Smooth muscle cell (in vitro differentiated cells): ENCODE data around the gene MARCHF2. TPM values are rescaled to one million over a fixed set of nuclear protein-coding genes. Genes with fewer than 3 reads are reported as not detected.
"Not testable (repeated sequence)": the region's sequence is repeated elsewhere in the genome, so short reads cannot be mapped to it uniquely, and the experiment has no call there.

Experiments
- DNase-seq: peaks from one replicate; lab custom pipeline; 2025; ENCODE audit not compliant: unreplicated experiment; lab: John Stamatoyannopoulos, UW
- H2AFZ ChIP-seq: fragments of 200-600 bp; sonication (generic); 2 replicates; pipeline ENCODE4 v1.6.0; 2016; ENCODE audit warnings: antibody characterized with exemption, low read depth, mild to moderate bottlenecking
- H3F3A ChIP-seq: fragments of 200-600 bp; sonication (generic); 2 replicates; pipeline ENCODE4 v1.6.0; 2017; ENCODE audit warnings: antibody characterized with exemption, low read depth
- H3K27ac ChIP-seq: fragments of 200-600 bp; sonication (generic); 2 replicates; pipeline ENCODE4 v1.5.1; 2016; ENCODE audit warnings: low read depth, mild to moderate bottlenecking
- H3K27me3 ChIP-seq: fragments of 200-600 bp; sonication (generic); 2 replicates; pipeline ENCODE4 v1.6.1; 2016; ENCODE audit warnings: low read depth, mild to moderate bottlenecking
- H3K36me3 ChIP-seq: fragments of 200-600 bp; sonication (generic); 2 replicates; pipeline ENCODE4 v1.5.1; 2016; ENCODE audit warnings: low read depth
- H3K4me1 ChIP-seq: fragments of 200-600 bp; sonication (generic); 2 replicates; pipeline ENCODE4 v1.5.1; 2016; ENCODE audit warnings: low read depth
- H3K4me2 ChIP-seq: fragments of 200-600 bp; sonication (generic); 2 replicates; pipeline ENCODE4 v1.6.0; 2016; ENCODE audit warnings: mild to moderate bottlenecking
- H3K4me3 ChIP-seq: fragments of 200-600 bp; sonication (generic); 2 replicates; pipeline ENCODE4 v1.5.1; 2016; ENCODE audit warnings: mild to moderate bottlenecking
- H3K79me2 ChIP-seq: fragments of 200-600 bp; sonication (generic); 2 replicates; pipeline ENCODE4 v1.6.0; 2016; ENCODE audit warnings: low read depth, mild to moderate bottlenecking
- H3K9ac ChIP-seq: fragments of 200-600 bp; sonication (generic); 2 replicates; pipeline ENCODE4 v1.6.0; 2016; ENCODE audit warnings: low read depth
- H3K9me3 ChIP-seq: fragments of 200-600 bp; sonication (generic); replicated peaks from 2 replicates; pipeline ENCODE4 v1.5.1; 2016; ENCODE audit warnings: low read depth
- H4K20me1 ChIP-seq: fragments of 200-600 bp; sonication (generic); 2 replicates; pipeline ENCODE4 v1.6.0; 2016; ENCODE audit warnings: low read depth
- WGBS: methylation state at CpG from one replicate; pipeline ENCODE4 v1.1.7; 2016; ENCODE audit warnings: low lambda C conversion rate; 5-methylcytosine and 5-hydroxymethylcytosine counted together
- polyA plus RNA-seq: library from polyadenylated mRNA; unstranded; fragments of >200 nt; fragmentation: Nextera tagmentation; extraction: Ambion mirVana; gene quantifications from 2 replicates; pipeline ENCODE4 v1.2.1, GENCODE V29; 2016
- total RNA-seq: library from RNA; depleted of rRNA; stranded (reverse); fragments of >200 nt; gene quantifications from 2 replicates; pipeline ENCODE4 v1.2.3, GENCODE V29; 2014
- TF ChIP-seq, protein P1 (sequence below): fragments of 200-600 bp; sonication (generic); IDR thresholded peaks from 2 replicates; pipeline ENCODE4 v1.5.1; 2017; ENCODE audit warnings: borderline replicate concordance, mild to moderate bottlenecking, antibody characterized with exemption; ENCODE audit not compliant: insufficient read depth, poor library complexity, severe bottlenecking

Gene MARCHF2
- total and polyA plus RNA-seq, 2 experiments from 2014 or later, result 22.2 to 24.4 TPM

DNA sequence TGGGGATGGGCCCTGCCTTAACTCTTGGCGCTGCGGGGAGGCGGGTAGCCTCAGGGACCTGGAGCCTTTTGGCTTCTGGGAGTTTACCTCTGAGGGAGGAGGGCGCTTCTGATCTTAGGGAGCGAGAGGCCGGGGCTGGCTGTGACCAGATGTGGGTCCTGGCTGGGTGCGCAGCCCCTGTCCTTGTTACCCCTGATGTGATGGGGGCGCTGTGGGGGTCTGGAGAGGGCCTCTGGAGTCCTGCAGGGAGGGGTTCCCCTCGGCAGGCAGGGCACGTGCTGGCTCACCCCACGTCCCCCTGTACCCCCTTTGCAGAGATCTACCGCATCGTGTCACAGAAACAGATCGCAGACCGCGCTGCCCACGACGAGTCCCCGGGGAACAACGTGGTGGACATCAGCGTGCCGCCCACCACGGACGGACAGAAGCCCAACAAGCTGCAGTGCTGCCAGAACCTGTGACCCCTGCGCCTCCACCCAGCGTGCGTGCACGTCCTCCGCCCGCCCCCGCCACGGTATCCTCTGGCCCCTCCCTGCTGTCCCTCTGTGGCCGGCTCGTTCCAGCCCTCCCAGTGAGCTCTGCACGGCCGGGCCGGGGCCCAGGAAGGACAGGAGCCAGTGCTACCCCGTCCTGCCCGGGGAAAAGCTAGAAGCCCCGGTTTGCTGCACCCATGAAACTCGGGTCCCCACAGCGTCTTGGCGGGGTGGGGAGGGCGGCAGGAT lies 9.8 kb upstream of the MARCHF2 start:
- 99% methylated on average over 20 of the region's 44 CpGs for WGBS
- Histone ChIP-seq H3F3A (no peaks in the 10 kb centered on the region), H4K20me1 (peaks cover 40% of the 10 kb centered on the region), H3K4me3 (no peak overlapping the region), H3K4me2 (no peak overlapping the region), H3K27me3 (no peaks in the 10 kb centered on the region), H3K9ac (no peak overlapping the region), H3K4me1 (no peaks in the 10 kb centered on the region), H3K9me3 (no peaks in the 10 kb centered on the region), H3K27ac (no peak overlapping the region), H2AFZ (no peak overlapping the region), H3K36me3 (no peaks in the 10 kb centered on the region), H3K79me2 (peaks cover 13% of the 10 kb centered on the region)
- TF ChIP-seq, protein P1, sequence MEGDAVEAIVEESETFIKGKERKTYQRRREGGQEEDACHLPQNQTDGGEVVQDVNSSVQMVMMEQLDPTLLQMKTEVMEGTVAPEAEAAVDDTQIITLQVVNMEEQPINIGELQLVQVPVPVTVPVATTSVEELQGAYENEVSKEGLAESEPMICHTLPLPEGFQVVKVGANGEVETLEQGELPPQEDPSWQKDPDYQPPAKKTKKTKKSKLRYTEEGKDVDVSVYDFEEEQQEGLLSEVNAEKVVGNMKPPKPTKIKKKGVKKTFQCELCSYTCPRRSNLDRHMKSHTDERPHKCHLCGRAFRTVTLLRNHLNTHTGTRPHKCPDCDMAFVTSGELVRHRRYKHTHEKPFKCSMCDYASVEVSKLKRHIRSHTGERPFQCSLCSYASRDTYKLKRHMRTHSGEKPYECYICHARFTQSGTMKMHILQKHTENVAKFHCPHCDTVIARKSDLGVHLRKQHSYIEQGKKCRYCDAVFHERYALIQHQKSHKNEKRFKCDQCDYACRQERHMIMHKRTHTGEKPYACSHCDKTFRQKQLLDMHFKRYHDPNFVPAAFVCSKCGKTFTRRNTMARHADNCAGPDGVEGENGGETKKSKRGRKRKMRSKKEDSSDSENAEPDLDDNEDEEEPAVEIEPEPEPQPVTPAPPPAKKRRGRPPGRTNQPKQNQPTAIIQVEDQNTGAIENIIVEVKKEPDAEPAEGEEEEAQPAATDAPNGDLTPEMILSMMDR, result no peak
- DNase-seq, result no peak

DNA sequence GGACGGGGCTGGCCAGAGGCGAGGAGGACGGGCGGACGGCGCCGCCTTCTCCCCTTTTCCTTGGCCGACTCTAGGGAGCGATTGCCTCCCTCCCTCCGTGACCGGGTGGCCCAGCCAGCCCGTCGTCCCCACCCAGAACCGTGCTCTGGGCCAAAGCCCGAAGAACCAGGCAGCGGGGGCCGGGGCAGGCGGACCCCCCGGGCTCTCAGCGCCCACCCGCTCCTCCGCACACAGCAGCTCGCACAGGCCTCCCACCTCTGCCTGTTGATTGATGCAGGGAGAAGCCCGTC lies 9.3 kb upstream of the MARCHF2 start:
- no peak for DNase-seq
- H3K36me3 ChIP-seq, result no peaks in the 10 kb centered on the region
- H3K4me3 ChIP-seq, result no peak overlapping the region
- no peak overlapping the region for H3K9ac ChIP-seq
- no peaks in the 10 kb centered on the region for H3K9me3 ChIP-seq
- peaks cover 7% of the 10 kb centered on the region for H3K79me2 ChIP-seq
- H2AFZ ChIP-seq, result no peak overlapping the region
- no peaks in the 10 kb centered on the region for H3K4me1 ChIP-seq
- no peak overlapping the region for H3K4me2 ChIP-seq
- TF ChIP-seq, protein P1, result no peak
- no peaks in the 10 kb centered on the region for H3F3A ChIP-seq
- no peak overlapping the region for H3K27ac ChIP-seq
- H4K20me1 ChIP-seq, result peaks cover 35% of the 10 kb centered on the region
- WGBS, result 93% methylated on average over 14 of the region's 24 CpGs
- no peaks in the 10 kb centered on the region for H3K27me3 ChIP-seq

DNA sequence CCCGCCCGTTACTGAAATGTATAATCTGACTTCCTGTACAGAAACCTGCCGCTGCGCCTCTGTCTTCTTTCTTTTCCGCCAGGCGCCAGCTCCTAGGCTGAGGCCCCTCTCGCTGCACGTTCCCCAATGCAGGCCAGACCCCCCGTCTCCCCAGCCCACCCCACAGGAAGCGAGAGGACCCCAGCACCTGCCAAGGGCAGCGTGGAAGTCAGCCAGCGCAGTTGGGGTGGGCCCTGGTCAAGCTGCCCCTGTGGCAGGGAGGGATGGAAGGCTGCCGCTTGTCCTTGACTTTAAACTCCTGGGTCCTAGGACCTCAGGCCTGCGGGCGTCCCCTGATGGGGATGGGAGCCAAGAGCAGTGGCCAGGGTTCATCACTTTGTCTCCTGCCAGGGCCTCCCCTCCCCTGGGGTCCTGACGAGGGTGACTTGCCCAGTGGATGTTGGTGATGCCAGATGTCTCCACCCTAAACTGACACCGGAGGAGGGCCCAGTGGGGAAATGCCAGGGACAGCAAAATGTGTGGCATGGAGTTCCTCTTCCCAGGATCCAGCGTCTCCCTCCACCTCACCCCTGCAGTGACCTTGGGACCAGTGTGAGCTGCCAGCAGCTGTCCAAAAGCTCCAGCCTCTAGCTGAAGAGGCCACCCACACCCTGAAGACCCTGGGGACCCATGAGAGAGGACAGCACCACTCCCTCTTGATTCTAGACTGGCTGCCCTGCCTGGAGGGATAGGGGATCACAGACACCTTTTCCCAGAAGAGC lies 8.5 kb upstream of the MARCHF2 start:
- H2AFZ ChIP-seq, result no peak overlapping the region
- H3K4me2 ChIP-seq, result no peak overlapping the region
- H3K27ac ChIP-seq, result no peak overlapping the region
- H3K79me2 ChIP-seq, result no peaks in the 10 kb centered on the region
- H3K36me3 ChIP-seq, result no peaks in the 10 kb centered on the region
- H3K4me1 ChIP-seq, result no peaks in the 10 kb centered on the region
- no peak overlapping the region for H3K4me3 ChIP-seq
- H3F3A ChIP-seq, result no peaks in the 10 kb centered on the region
- no peaks in the 10 kb centered on the region for H3K9me3 ChIP-seq
- no peaks in the 10 kb centered on the region for H3K27me3 ChIP-seq
- no peak for DNase-seq
- H3K9ac ChIP-seq, result no peak overlapping the region
- 96% methylated on average over 18 of the region's 18 CpGs for WGBS
- H4K20me1 ChIP-seq, result peaks cover 27% of the 10 kb centered on the region
- TF ChIP-seq, protein P1, result no peak

DNA sequence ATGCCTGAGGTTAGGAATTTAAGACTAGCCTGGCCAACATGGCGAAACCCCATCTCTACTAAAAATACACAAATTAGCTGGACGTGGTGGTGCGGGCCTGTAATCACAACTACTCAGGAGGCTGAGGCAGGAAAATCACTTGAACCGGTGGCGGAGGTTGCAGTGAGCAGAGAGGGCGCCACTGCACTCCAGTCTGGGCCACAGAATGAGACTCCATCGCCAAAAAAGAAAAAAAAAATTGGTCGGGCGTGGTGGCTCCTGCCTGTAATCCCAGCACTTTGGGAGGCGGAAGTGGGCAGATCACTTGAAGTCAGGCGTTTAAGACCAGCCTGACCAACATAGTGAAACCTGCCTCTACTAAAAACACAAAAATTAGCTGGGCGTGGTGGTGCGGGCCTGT lies 2.4 kb upstream of the MARCHF2 start:
- not testable (repeated sequence) for H3K79me2 ChIP-seq, H3K27ac ChIP-seq, H3K27me3 ChIP-seq, H3K4me3 ChIP-seq, H3K4me1 ChIP-seq, H3K36me3 ChIP-seq, H3F3A ChIP-seq, H3K9me3 ChIP-seq, DNase-seq, H2AFZ ChIP-seq, H3K4me2 ChIP-seq, H3K9ac ChIP-seq, H4K20me1 ChIP-seq
- WGBS, result 88% methylated on average over 13 of the region's 13 CpGs
